Retinal pigment epithelial cell (primary cell): ENCODE measurements around the gene PSMD6.
A peak's percentile ranks its signal among the peaks of the same experiment; 100 is the strongest.

ENCODE experiments used
- DNase-seq: peaks from one replicate; pipeline ENCODE4 v3.0.0-alpha.2; 2010; ENCODE audit warnings: low read depth
- H3K4me3 ChIP-seq: 2 replicates; pipeline ENCODE4 v1.5.1; 2011; ENCODE audit warnings: mild to moderate bottlenecking, low read length, control low read depth, moderate library complexity
- TF ChIP-seq, protein P1 (sequence below): conservative IDR thresholded peaks from 2 replicates; pipeline ENCODE4 v1.5.1; 2011; ENCODE audit warnings: low read depth, low read length, control low read depth, inconsistent platforms

PSMD6 gene

GRCh38 chr3:64063207-64063982 lies 40.1 kb upstream of the PSMD6 start:
- TF ChIP-seq, protein P1, sequence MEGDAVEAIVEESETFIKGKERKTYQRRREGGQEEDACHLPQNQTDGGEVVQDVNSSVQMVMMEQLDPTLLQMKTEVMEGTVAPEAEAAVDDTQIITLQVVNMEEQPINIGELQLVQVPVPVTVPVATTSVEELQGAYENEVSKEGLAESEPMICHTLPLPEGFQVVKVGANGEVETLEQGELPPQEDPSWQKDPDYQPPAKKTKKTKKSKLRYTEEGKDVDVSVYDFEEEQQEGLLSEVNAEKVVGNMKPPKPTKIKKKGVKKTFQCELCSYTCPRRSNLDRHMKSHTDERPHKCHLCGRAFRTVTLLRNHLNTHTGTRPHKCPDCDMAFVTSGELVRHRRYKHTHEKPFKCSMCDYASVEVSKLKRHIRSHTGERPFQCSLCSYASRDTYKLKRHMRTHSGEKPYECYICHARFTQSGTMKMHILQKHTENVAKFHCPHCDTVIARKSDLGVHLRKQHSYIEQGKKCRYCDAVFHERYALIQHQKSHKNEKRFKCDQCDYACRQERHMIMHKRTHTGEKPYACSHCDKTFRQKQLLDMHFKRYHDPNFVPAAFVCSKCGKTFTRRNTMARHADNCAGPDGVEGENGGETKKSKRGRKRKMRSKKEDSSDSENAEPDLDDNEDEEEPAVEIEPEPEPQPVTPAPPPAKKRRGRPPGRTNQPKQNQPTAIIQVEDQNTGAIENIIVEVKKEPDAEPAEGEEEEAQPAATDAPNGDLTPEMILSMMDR = no peak
- no peak for DNase-seq
- H3K4me3 ChIP-seq = no peak overlapping the region

- TF ChIP-seq, protein P1 = no peak
- DNase-seq = no peak
- no peak overlapping the region for H3K4me3 ChIP-seq
Measured at GRCh38 chr3:64061628-64062027, 38.3 kb upstream of the PSMD6 start.

GRCh38 chr3:64059484-64060175 lies 36.3 kb upstream of the PSMD6 start:
- DNase-seq = no peak
- TF ChIP-seq, protein P1 = no peak
- no peak overlapping the region for H3K4me3 ChIP-seq

- TF ChIP-seq, protein P1 = no peak
- no peak for DNase-seq
- H3K4me3 ChIP-seq = no peak overlapping the region
Measured at GRCh38 chr3:64058566-64058965, 35.3 kb upstream of the PSMD6 start.

- no peak overlapping the region for H3K4me3 ChIP-seq
- DNase-seq = no peak
- TF ChIP-seq, protein P1 = no peak
Measured at GRCh38 chr3:64057231-64057630, 33.9 kb upstream of the PSMD6 start.

DNA sequence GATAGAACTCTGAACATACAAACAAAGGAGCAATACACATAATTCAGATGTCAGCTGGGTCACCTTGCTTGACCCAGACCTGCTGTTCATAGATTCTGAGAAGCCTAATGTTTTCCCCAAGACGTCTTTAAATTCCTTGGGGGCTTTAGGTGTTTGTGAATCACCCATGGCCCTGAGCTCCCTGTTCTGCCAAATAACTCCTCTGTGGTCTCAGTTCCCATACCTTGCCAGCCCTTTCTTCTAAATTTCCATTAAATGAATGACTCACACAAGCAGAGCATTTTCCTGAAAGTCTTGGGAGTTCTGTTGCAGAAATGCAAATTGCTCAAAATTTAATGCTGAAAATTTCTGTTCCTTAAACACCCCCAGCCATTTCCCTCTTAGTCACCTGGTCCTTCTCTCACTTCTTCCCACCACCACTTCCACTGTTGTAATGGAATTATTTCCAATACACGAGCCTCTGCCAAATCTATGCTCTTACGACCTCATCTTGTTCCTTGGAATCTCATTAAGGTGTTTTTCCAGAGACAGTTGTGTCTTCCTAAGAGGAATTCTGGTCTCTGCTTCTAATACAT lies 33.4 kb upstream of the PSMD6 start:
- H3K4me3 ChIP-seq = no peak overlapping the region
- TF ChIP-seq, protein P1 = no peak
- DNase-seq = peak; percentile 71

GRCh38 chr3:64055076-64055475 lies 31.8 kb upstream of the PSMD6 start:
- no peak for DNase-seq
- H3K4me3 ChIP-seq = no peak overlapping the region
- TF ChIP-seq, protein P1 = no peak
